Astrocyte (in vitro differentiated cells and primary cell): ENCODE data around the gene GNAQ. TPM values are rescaled to one million over a fixed set of nuclear protein-coding genes. Genes with fewer than 3 reads are reported as not detected.

Experiments
- DNase-seq: peaks from one replicate; pipeline ENCODE4 v3.0.0-alpha.2; 2010; ENCODE audit warnings: low read depth
- FAIRE-seq: peaks from 2 replicates; lab custom pipeline; 2011; peaks lifted over from hg19 to GRCh38; lab: Jason Lieb, UNC
- H2AFZ ChIP-seq: 2 replicates; pipeline ENCODE4 v1.6.0; 2012; ENCODE audit warnings: low read depth, low read length, inconsistent platforms
- H3K27ac ChIP-seq: 2 replicates; pipeline ENCODE4 v1.5.1; 2011; ENCODE audit warnings: low read depth, low read length, inconsistent platforms
- H3K27me3 ChIP-seq: 2 replicates; pipeline ENCODE4 v1.6.0; 2011; ENCODE audit warnings: low read length, inconsistent platforms; ENCODE audit not compliant: insufficient read depth
- H3K36me3 ChIP-seq: 2 replicates; pipeline ENCODE4 v1.5.1; 2011; ENCODE audit warnings: low read length, inconsistent platforms; ENCODE audit not compliant: insufficient read depth
- H3K4me1 ChIP-seq: 2 replicates; pipeline ENCODE4 v1.5.1; 2011; ENCODE audit warnings: low read length, inconsistent platforms; ENCODE audit not compliant: insufficient read depth
- H3K4me2 ChIP-seq: 2 replicates; pipeline ENCODE4 v1.6.0; 2012; ENCODE audit warnings: low read length, inconsistent platforms
- H3K4me3 ChIP-seq: 2 replicates; pipeline ENCODE4 v1.5.1; 2011; ENCODE audit warnings: low read depth, mild to moderate bottlenecking, low read length, inconsistent platforms; ENCODE audit not compliant: insufficient read depth
- H3K79me2 ChIP-seq: 2 replicates; pipeline ENCODE4 v1.6.0; 2012; ENCODE audit warnings: mild to moderate bottlenecking, low read length, inconsistent platforms; ENCODE audit not compliant: insufficient read depth
- H3K9ac ChIP-seq: 2 replicates; pipeline ENCODE4 v1.6.0; 2012; ENCODE audit warnings: mild to moderate bottlenecking, low read length, inconsistent platforms
- H3K9me3 ChIP-seq: 2 replicates; pipeline ENCODE4 v1.5.1; 2012; ENCODE audit warnings: low read depth, mild to moderate bottlenecking, low read length, inconsistent platforms; ENCODE audit not compliant: insufficient read depth
- H4K20me1 ChIP-seq: 2 replicates; pipeline ENCODE4 v1.6.0; 2012; ENCODE audit warnings: low read length, inconsistent platforms; ENCODE audit not compliant: insufficient read depth
- H3K27ac Mint-ChIP-seq: one replicate; pipeline ENCODE4 v1.8.0; 2021; ENCODE audit warnings: mild to moderate bottlenecking, mixed read lengths; ENCODE audit not compliant: unreplicated experiment
- H3K27me3 Mint-ChIP-seq: one replicate; pipeline ENCODE4 v1.8.0; 2021; ENCODE audit warnings: low read depth, mixed read lengths; ENCODE audit not compliant: unreplicated experiment
- H3K36me3 Mint-ChIP-seq: one replicate; pipeline ENCODE4 v1.8.0; 2021; ENCODE audit warnings: low read depth, mixed read lengths; ENCODE audit not compliant: unreplicated experiment
- H3K4me1 Mint-ChIP-seq: one replicate; pipeline ENCODE4 v1.8.0; 2021; ENCODE audit warnings: low read depth, mixed read lengths; ENCODE audit not compliant: unreplicated experiment
- H3K4me3 Mint-ChIP-seq: one replicate; pipeline ENCODE4 v1.8.0; 2021; ENCODE audit warnings: mild to moderate bottlenecking, moderate library complexity, mixed read lengths; ENCODE audit not compliant: unreplicated experiment
- H3K9me3 Mint-ChIP-seq: one replicate; pipeline ENCODE4 v1.8.0; 2021; ENCODE audit warnings: mild to moderate bottlenecking, mixed read lengths; ENCODE audit not compliant: unreplicated experiment
- CTCF ChIP-seq: IDR thresholded peaks from 2 replicates; pipeline ENCODE4 v1.5.1; 2011; ENCODE audit warnings: low read depth, mild to moderate bottlenecking, inconsistent platforms, low read length, moderate library complexity; ENCODE audit not compliant: insufficient read depth
- EZH2 ChIP-seq: IDR thresholded peaks from 2 replicates; pipeline ENCODE4 v1.6.1; 2012; ENCODE audit warnings: mild to moderate bottlenecking, low read length, inconsistent platforms; ENCODE audit not compliant: insufficient read depth
- total RNA-seq: library from RNA; stranded (reverse); gene quantifications from 2 replicates; pipeline ENCODE4 v1.2.1, GENCODE V29; 2021

The GNAQ gene
- total RNA-seq, 1 donor from 2014 or later: 74.9 TPM

- FAIRE-seq (no peak), DNase-seq (no peak)
- no peaks in the 10 kb centered on the region for H3K9me3 ChIP-seq
- H2AFZ ChIP-seq: no peak overlapping the region
- H3K27me3 ChIP-seq: no peaks in the 10 kb centered on the region
- no peaks in the 10 kb centered on the region for H3K27me3 Mint-ChIP-seq
- H3K79me2 ChIP-seq: peaks cover 4% of the 10 kb centered on the region
- peaks cover 2% of the 10 kb centered on the region for H3K4me1 Mint-ChIP-seq
- H4K20me1 ChIP-seq: peaks cover 14% of the 10 kb centered on the region
- H3K27ac ChIP-seq: no peak overlapping the region
- H3K36me3 Mint-ChIP-seq: peaks cover 6% of the 10 kb centered on the region
- H3K9ac ChIP-seq: no peak overlapping the region
- no peak overlapping the region for H3K4me3 Mint-ChIP-seq
- TF ChIP-seq CTCF (no peak), EZH2 (no peak)
- H3K4me3 ChIP-seq: no peak overlapping the region
- no peak overlapping the region for H3K4me2 ChIP-seq
- H3K27ac Mint-ChIP-seq: no peak overlapping the region
- H3K9me3 Mint-ChIP-seq: no peaks in the 10 kb centered on the region
- H3K4me1 ChIP-seq: no peaks in the 10 kb centered on the region
- H3K36me3 ChIP-seq: no peaks in the 10 kb centered on the region
Measured at GRCh38 chr9:77892171-77892570, 139.4 kb downstream of the GNAQ start.

- TF ChIP-seq CTCF (no peak), EZH2 (no peak)
- no peak overlapping the region for H2AFZ ChIP-seq
- FAIRE-seq: no peak
- H3K27me3 Mint-ChIP-seq: no peaks in the 10 kb centered on the region
- no peaks in the 10 kb centered on the region for H3K4me1 ChIP-seq
- H3K36me3 ChIP-seq: no peaks in the 10 kb centered on the region
- peaks cover 14% of the 10 kb centered on the region for H4K20me1 ChIP-seq
- H3K9ac ChIP-seq: no peak overlapping the region
- no peaks in the 10 kb centered on the region for H3K9me3 ChIP-seq
- DNase-seq: no peak
- H3K4me3 ChIP-seq: no peak overlapping the region
- H3K36me3 Mint-ChIP-seq: peaks cover 8% of the 10 kb centered on the region
- H3K27me3 ChIP-seq: no peaks in the 10 kb centered on the region
- H3K79me2 ChIP-seq: peaks cover 4% of the 10 kb centered on the region
- no peak overlapping the region for H3K4me3 Mint-ChIP-seq
- peaks cover 2% of the 10 kb centered on the region for H3K4me1 Mint-ChIP-seq
- H3K9me3 Mint-ChIP-seq: no peaks in the 10 kb centered on the region
- H3K27ac ChIP-seq: no peak overlapping the region
- H3K4me2 ChIP-seq: no peak overlapping the region
- H3K27ac Mint-ChIP-seq: no peak overlapping the region
Measured at GRCh38 chr9:77891128-77891800, 140.3 kb downstream of the GNAQ start.

GRCh38 chr9:77887662-77888061, 143.9 kb downstream of the GNAQ start:
- Mint-ChIP-seq H3K36me3 (peaks cover 5% of the 10 kb centered on the region), H3K9me3 (no peaks in the 10 kb centered on the region), H3K4me1 (peaks cover 28% of the 10 kb centered on the region), H3K4me3 (no peak overlapping the region), H3K27me3 (no peaks in the 10 kb centered on the region), H3K27ac (no peak overlapping the region)
- no peak for TF ChIP-seq EZH2
- TF ChIP-seq CTCF: no peak
- H3K27ac ChIP-seq: no peak overlapping the region
- no peak overlapping the region for H2AFZ ChIP-seq
- H3K4me2 ChIP-seq: no peak overlapping the region
- H3K9ac ChIP-seq: no peak overlapping the region
- H3K4me3 ChIP-seq: no peak overlapping the region
- H3K36me3 ChIP-seq: no peaks in the 10 kb centered on the region
- DNase-seq (no peak), FAIRE-seq (no peak)
- H3K9me3 ChIP-seq: no peaks in the 10 kb centered on the region
- H4K20me1 ChIP-seq: peaks cover 17% of the 10 kb centered on the region
- H3K27me3 ChIP-seq: no peaks in the 10 kb centered on the region
- H3K79me2 ChIP-seq: no peaks in the 10 kb centered on the region
- peaks cover 16% of the 10 kb centered on the region for H3K4me1 ChIP-seq
